Endodermal cell (in vitro differentiated cells): ENCODE measurements around the gene PZP. TPM values are rescaled to one million over a fixed set of nuclear protein-coding genes. Genes with fewer than 3 reads are reported as not detected.
A peak's percentile ranks its signal among the peaks of the same experiment; 100 is the strongest.

Experiments
- DNase-seq: peaks from one replicate; pipeline ENCODE4 v3.0.0-alpha.2; 2017
- H3K27ac ChIP-seq: 2 replicates; pipeline ENCODE4 v1.5.1; 2013; ENCODE audit warnings: mild to moderate bottlenecking, low read depth, low read length, moderate library complexity
- H3K27me3 ChIP-seq: 2 replicates; pipeline ENCODE4 v1.6.1; 2013; ENCODE audit warnings: mild to moderate bottlenecking, low read length, moderate library complexity; ENCODE audit not compliant: insufficient read depth, control insufficient read depth, poor library complexity, severe bottlenecking
- H3K36me3 ChIP-seq: 2 replicates; pipeline ENCODE4 v1.7.0; 2013; ENCODE audit warnings: mild to moderate bottlenecking, low read length, moderate library complexity; ENCODE audit not compliant: control insufficient read depth, insufficient read depth
- H3K4me1 ChIP-seq: one replicate; pipeline ENCODE4 v1.7.0; 2013; ENCODE audit warnings: low read length; ENCODE audit not compliant: control insufficient read depth, insufficient read depth
- H3K4me3 ChIP-seq: 2 replicates; pipeline ENCODE4 v1.5.1; 2013; ENCODE audit warnings: mild to moderate bottlenecking, low read length, moderate library complexity
- H3K9ac ChIP-seq: 2 replicates; pipeline ENCODE4 v1.6.1; 2013; ENCODE audit warnings: mild to moderate bottlenecking, low read length, moderate library complexity; ENCODE audit not compliant: poor library complexity, severe bottlenecking; ENCODE audit errors: extremely low read depth
- H3K9me3 ChIP-seq: 2 replicates; pipeline ENCODE4 v1.6.1; 2013; ENCODE audit warnings: mild to moderate bottlenecking, low read length, moderate library complexity; ENCODE audit not compliant: control insufficient read depth
- H3K27ac Mint-ChIP-seq: 2 replicates; pipeline ENCODE4 v1.8.0; 2020; ENCODE audit warnings: mixed read lengths
- H3K27me3 Mint-ChIP-seq: 2 replicates; pipeline ENCODE4 v1.8.0; 2021; ENCODE audit warnings: mild to moderate bottlenecking, mixed read lengths; ENCODE audit not compliant: insufficient read depth
- H3K36me3 Mint-ChIP-seq: 2 replicates; pipeline ENCODE4 v1.8.0; 2020; ENCODE audit warnings: low read depth, mixed read lengths
- H3K4me1 Mint-ChIP-seq: 2 replicates; pipeline ENCODE4 v1.8.0; 2020; ENCODE audit warnings: mixed read lengths
- H3K4me3 Mint-ChIP-seq: 2 replicates; pipeline ENCODE4 v1.8.0; 2020; ENCODE audit warnings: mild to moderate bottlenecking, moderate library complexity, mixed read lengths
- H3K9me3 Mint-ChIP-seq: 2 replicates; pipeline ENCODE4 v1.8.0; 2020; ENCODE audit warnings: mild to moderate bottlenecking, mixed read lengths
- WGBS, 2 experiments: methylation state at CpG; one replicate each; pipeline versions ENCODE4 v1.1.5 to v1.1.7; 2013; ENCODE audit warnings: missing lambda C conversion rate in 2 of 2, mixed read lengths in 1 of 2; ENCODE audit not compliant: insufficient coverage in 1 of 2, insufficient read length in 1 of 2; 5-methylcytosine and 5-hydroxymethylcytosine counted together
- total RNA-seq, 2 donors: library from RNA; stranded (reverse); fragmentation: NEBNext Ultra II Directional in 1 of 2; extraction: Animal tissue kit (Norgen Biotek cat#: 25700) in 1 of 2; gene quantifications; 2 replicates in 1 of 2; 3 replicates in 1 of 2; pipeline ENCODE4 v1.2.1, GENCODE V29; 2021
- TF ChIP-seq, protein P1 (sequence below): fragments of 200-600 bp; sonication (generic); conservative IDR thresholded peaks from 2 replicates; pipeline ENCODE4 v1.5.0; 2021; ENCODE audit warnings: antibody characterized with exemption, mild to moderate bottlenecking

The PZP gene
- total RNA-seq, 2 donors from 2014 or later, result 1.3 TPM; not detected in 1

DNA sequence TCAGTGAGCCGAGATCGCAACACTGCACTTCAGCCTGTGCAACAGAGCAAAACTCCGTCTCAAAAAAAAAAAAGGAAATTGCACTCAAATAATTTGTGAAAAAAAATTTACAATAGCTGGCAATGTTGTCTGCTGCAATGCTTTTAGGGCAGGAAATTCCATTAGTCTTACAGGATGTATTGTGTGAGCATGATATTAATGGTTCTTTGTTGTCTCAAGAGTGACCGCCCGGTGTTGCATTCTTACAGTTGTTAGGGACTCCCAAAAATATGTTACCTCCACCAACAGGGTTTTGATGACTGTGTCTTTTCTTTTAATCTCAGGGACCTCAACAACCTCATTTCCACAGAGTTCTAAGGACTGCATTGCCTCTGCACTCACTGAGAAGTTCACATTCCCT is 44.8 kb downstream of the PZP start:
- no peak overlapping the region for H3K4me3 Mint-ChIP-seq
- TF ChIP-seq, protein P1, sequence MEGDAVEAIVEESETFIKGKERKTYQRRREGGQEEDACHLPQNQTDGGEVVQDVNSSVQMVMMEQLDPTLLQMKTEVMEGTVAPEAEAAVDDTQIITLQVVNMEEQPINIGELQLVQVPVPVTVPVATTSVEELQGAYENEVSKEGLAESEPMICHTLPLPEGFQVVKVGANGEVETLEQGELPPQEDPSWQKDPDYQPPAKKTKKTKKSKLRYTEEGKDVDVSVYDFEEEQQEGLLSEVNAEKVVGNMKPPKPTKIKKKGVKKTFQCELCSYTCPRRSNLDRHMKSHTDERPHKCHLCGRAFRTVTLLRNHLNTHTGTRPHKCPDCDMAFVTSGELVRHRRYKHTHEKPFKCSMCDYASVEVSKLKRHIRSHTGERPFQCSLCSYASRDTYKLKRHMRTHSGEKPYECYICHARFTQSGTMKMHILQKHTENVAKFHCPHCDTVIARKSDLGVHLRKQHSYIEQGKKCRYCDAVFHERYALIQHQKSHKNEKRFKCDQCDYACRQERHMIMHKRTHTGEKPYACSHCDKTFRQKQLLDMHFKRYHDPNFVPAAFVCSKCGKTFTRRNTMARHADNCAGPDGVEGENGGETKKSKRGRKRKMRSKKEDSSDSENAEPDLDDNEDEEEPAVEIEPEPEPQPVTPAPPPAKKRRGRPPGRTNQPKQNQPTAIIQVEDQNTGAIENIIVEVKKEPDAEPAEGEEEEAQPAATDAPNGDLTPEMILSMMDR, result no peak
- 52 to 92% methylated on average over 3 to 5 of the region's 5 CpGs for WGBS, 2 experiments

DNA sequence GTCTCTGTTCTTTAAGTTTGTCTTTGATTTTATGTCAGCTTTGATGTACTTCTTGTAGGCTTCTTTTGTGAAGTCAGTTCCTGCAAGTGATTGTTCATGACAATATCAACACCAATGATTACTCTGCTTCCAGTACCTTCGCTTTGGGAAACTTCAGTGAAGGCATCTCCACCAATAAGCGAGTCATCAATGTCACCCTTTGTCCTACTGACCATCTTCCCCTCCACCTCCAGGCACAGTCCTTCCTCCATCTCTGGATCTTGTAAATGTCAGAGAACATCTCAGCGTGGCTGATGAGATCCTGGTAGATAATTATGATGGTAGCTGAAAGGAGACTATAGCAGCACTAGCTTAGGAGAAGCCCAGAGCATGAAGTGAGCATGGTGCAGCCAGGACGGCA is 52.1 kb downstream of the PZP start:
- no peak overlapping the region for H3K4me3 ChIP-seq
- H3K4me3 Mint-ChIP-seq, result no peak overlapping the region

More for the DNA sequence above, 44.8 kb downstream of the PZP start:
- Histone ChIP-seq H3K36me3 (no peaks in the 10 kb centered on the region), H3K9ac (no peak overlapping the region), H3K9me3 (no peaks in the 10 kb centered on the region), H3K27me3 (no peaks in the 10 kb centered on the region), H3K4me1 (no peaks in the 10 kb centered on the region), H3K27ac (peak overlapping the region; percentile 94), H3K4me3 (no peak overlapping the region)
- no peak for DNase-seq
- H3K36me3 Mint-ChIP-seq, result no peaks in the 10 kb centered on the region
- H3K27me3 Mint-ChIP-seq, result peaks cover 3% of the 10 kb centered on the region
- no peak overlapping the region for H3K27ac Mint-ChIP-seq
- no peaks in the 10 kb centered on the region for H3K9me3 Mint-ChIP-seq
- H3K4me1 Mint-ChIP-seq, result peaks cover 12% of the 10 kb centered on the region

DNA sequence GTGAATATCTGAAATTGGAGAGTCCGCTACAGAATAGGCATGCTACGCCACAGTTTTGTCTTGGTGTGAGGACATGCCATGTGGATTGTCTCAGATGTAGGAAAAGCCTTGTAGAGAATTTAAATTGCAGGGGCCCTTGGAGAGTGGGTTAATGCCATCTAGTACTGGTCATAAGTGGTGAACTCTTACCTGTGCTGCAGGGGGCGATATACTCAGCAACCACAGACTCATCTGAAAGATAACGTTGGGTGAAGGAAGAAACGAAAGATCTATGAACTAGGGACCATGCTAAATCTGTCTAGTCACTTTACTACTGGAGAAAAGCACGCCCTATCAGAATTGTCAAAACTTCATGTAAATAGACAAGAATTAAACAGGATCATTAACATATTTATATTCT is 58.8 kb downstream of the PZP start:
- no peak overlapping the region for H3K27ac ChIP-seq
- H3K9me3 Mint-ChIP-seq, result peaks cover 17% of the 10 kb centered on the region
- no peak overlapping the region for H3K4me3 ChIP-seq
- no peaks in the 10 kb centered on the region for H3K27me3 ChIP-seq
- WGBS, 2 experiments, result 77 to 78% methylated on average over 5 to 6 of the region's 6 CpGs
- peaks cover 8% of the 10 kb centered on the region for H3K9me3 ChIP-seq
- H3K27me3 Mint-ChIP-seq, result peaks cover 41% of the 10 kb centered on the region
- TF ChIP-seq, protein P1, result peak; percentile 99
- no peak overlapping the region for H3K4me3 Mint-ChIP-seq
- H3K4me1 ChIP-seq, result no peaks in the 10 kb centered on the region
- no peak overlapping the region for H3K27ac Mint-ChIP-seq
- peak; percentile 81 for DNase-seq
- no peak overlapping the region for H3K9ac ChIP-seq
- H3K36me3 Mint-ChIP-seq, result peaks cover 3% of the 10 kb centered on the region
- no peaks in the 10 kb centered on the region for H3K36me3 ChIP-seq
- H3K4me1 Mint-ChIP-seq, result peaks cover 11% of the 10 kb centered on the region

More for the DNA sequence above, 52.1 kb downstream of the PZP start:
- no peaks in the 10 kb centered on the region for H3K36me3 Mint-ChIP-seq
- H3K27ac Mint-ChIP-seq, result no peak overlapping the region
- Histone ChIP-seq H3K4me1 (no peaks in the 10 kb centered on the region), H3K36me3 (no peaks in the 10 kb centered on the region), H3K27me3 (no peaks in the 10 kb centered on the region), H3K9ac (no peak overlapping the region), H3K27ac (no peak overlapping the region), H3K9me3 (no peaks in the 10 kb centered on the region)
- H3K9me3 Mint-ChIP-seq, result no peaks in the 10 kb centered on the region
- WGBS, 2 experiments, result 89 to 93% methylated on average over 4 of the region's 4 CpGs
- TF ChIP-seq, protein P1, result no peak
- H3K27me3 Mint-ChIP-seq, result peaks cover 30% of the 10 kb centered on the region
- DNase-seq, result no peak
- no peaks in the 10 kb centered on the region for H3K4me1 Mint-ChIP-seq
